22Rv1 (cell line): ENCODE data around the gene LCLAT1.

Experiments
- ZFX ChIP-seq: fragments of 450-650 bp; IDR thresholded peaks from 2 replicates; pipeline ENCODE4 v1.6.1; 2017; ENCODE audit warnings: antibody characterized with exemption, borderline replicate concordance
- TF ChIP-seq, protein P1 (sequence below): fragments of 450-650 bp; IDR thresholded peaks from 2 replicates; pipeline ENCODE4 v1.5.1; 2017; ENCODE audit warnings: mild to moderate bottlenecking

DNA sequence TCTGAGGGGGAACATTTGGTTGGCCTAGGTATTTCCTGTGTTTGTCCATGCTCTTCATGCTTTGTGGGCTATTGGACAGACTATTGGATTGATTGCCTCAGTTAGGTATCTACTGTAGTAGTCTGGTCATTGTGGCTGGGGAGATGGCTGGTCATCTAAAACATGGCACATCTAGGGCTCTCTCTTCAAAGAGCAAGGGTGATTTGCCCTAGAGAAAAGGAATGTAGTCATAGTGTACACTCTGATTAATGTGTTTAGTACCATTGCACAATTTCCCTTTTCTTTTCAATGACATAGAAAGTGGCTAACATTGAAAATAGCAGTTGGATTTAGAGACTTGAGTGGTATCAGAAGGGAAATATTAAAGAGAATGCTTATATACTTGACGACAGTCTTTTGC is 114.3 kb downstream of the LCLAT1 start:
- TF ChIP-seq, protein P1, sequence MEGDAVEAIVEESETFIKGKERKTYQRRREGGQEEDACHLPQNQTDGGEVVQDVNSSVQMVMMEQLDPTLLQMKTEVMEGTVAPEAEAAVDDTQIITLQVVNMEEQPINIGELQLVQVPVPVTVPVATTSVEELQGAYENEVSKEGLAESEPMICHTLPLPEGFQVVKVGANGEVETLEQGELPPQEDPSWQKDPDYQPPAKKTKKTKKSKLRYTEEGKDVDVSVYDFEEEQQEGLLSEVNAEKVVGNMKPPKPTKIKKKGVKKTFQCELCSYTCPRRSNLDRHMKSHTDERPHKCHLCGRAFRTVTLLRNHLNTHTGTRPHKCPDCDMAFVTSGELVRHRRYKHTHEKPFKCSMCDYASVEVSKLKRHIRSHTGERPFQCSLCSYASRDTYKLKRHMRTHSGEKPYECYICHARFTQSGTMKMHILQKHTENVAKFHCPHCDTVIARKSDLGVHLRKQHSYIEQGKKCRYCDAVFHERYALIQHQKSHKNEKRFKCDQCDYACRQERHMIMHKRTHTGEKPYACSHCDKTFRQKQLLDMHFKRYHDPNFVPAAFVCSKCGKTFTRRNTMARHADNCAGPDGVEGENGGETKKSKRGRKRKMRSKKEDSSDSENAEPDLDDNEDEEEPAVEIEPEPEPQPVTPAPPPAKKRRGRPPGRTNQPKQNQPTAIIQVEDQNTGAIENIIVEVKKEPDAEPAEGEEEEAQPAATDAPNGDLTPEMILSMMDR: no peak
- no peak for TF ChIP-seq ZFX
